ENCODE data around the gene RMRP. TPM values are rescaled to one million over a fixed set of nuclear protein-coding genes. Genes with fewer than 3 reads are reported as not detected.

RMRP gene
- total and polyA plus RNA-seq, 2 of the 4 experiments (the other 2 are of a cell fraction), result 39.7 to 13,690 TPM

DNA sequence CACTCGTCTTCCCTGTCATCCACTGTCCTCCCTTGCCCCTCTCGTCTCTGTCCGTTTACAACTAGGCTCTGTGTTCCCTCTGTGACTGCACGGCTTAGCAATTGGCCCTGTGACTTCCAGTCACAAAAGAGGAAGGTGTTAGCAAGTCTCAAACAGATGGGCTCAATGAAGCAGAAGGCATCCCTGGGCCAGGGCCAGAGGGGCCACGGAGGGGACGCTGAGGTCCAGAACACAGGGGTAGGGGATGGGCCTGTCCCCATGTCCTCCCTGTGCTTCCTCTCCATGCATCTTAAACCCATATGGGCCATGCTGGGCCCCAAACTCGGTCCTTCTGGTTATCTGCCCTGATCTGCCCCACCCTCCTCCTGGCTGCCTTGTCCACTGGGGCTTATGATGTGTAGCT, 39.5 kb downstream of the RMRP start, which contains the start of gene CD72:
TSS of gene CD72 (minus strand) at position 89 of the 403 bp plus-strand sequence. CDS start 110 bp downstream, outside the sequence.
- CTCF ChIA-PET, result no interaction called here
- Histone ChIP-seq H2BK120ac (ENCODE audit: low read depth, low read length) (no peak within 1 kb of the TSS), H2BK5ac (ENCODE audit: low read depth, low read length, poor library complexity, severe bottlenecking) (no peak within 1 kb of the TSS), H4K8ac (ENCODE audit: low read depth in 2 of 2, low read length in 2 of 2) (peak within 1 kb of the TSS; percentile 87 to 90; a peak in 3 of 4 replicates), H4K91ac (ENCODE audit: insufficient read depth, low read depth, low read length) (no peak within 1 kb of the TSS), H2AFZ (replicated peaks; ENCODE audit: low read length, poor library complexity) (peak within 1 kb of the TSS; percentile 94), H3K18ac (ENCODE audit: low read depth, low read length) (no peak within 1 kb of the TSS), H3K56ac (ENCODE audit: extremely low read depth, insufficient read depth, low read length) (no peak within 1 kb of the TSS), H3K27ac (ENCODE audit: insufficient read depth, low read length) (no peak within 1 kb of the TSS), H3K27me3 (ENCODE audit: control insufficient read depth, insufficient read depth, low read length) (peaks cover 66% of the 10 kb centered on the region), H3K4me3 (ENCODE audit: insufficient read depth, low read depth, low read length) (peak within 1 kb of the TSS; percentile 43), H3K79me1 (ENCODE audit: low read depth in 1 of 2, low read length in 2 of 2) (no peaks in the 10 kb centered on the region), H2BK15ac (ENCODE audit: low read depth, low read length) (no peak within 1 kb of the TSS), H3K9me3 (ENCODE audit: control insufficient read depth, insufficient read depth, low read length) (no peaks in the 10 kb centered on the region; the same call in 1 of the 2 replicates), H2AK9ac (replicated peaks; ENCODE audit: low read depth, low read length, poor library complexity) (no peak within 1 kb of the TSS), H3K14ac (replicated peaks; ENCODE audit: low read depth, low read length) (0 out of 2 replicates have a peak within 1 kb of the TSS, but pooled peaks have one; percentile 29), H2AK5ac (ENCODE audit: low read depth, low read length) (no peak within 1 kb of the TSS), H2BK20ac (ENCODE audit: low read depth, low read length) (no peak within 1 kb of the TSS), H3K36me3 (ENCODE audit: control insufficient read depth, insufficient read depth, low read length) (no peaks in the 10 kb centered on the region), H3K4me2 (ENCODE audit: low read depth, low read length) (peak within 1 kb of the TSS; percentile 84), H4K20me1 (ENCODE audit: insufficient read depth, low read length) (no peaks in the 10 kb centered on the region), H3K4me1 (ENCODE audit: control insufficient read depth, insufficient read depth, low read length) (no peaks in the 10 kb centered on the region), H4K5ac (ENCODE audit: low read depth, low read length) (peak within 1 kb of the TSS; percentile 49; the same call in 1 of the 2 replicates), H3K9ac (ENCODE audit: low read depth, low read length) (peak within 1 kb of the TSS; percentile 42), H3K23ac (ENCODE audit: low read depth, low read length) (peak within 1 kb of the TSS; percentile 75), H3K4ac (ENCODE audit: low read depth, low read length) (peak within 1 kb of the TSS; percentile 56; the same call in 1 of the 2 replicates), H3K9me1 (ENCODE audit: insufficient read depth, low read length) (no peaks in the 10 kb centered on the region)
- POLR2A ChIA-PET (ENCODE audit: unreplicated experiment), result no interaction called here
- no CpG with 5 or more reads among the region's 7 CpGs for WGBS, 2 experiments (ENCODE audit: extremely low coverage in 2 of 2, insufficient read length in 1 of 2)
- intact Hi-C loops (cut with micrococcal nuclease) (no loop called here), dilution Hi-C loops (cut with HindIII; ENCODE audit: low sequenced_read_pairs, unreplicated experiment) (no loop called here), in situ Hi-C loops (cut with MboI; ENCODE audit: low sequenced_read_pairs) (no loop called here)
- no peak for DNase-seq
- no peak for ATAC-seq (ENCODE audit: low read depth)
- BruUV-seq (replicated peaks), result no TSS peak
- TF ChIP-seq SMC3 (IDR thresholded peaks at IDR 0.05; ENCODE audit: low read depth, low read length) (no peak), NFE2L2 (IDR thresholded peaks at IDR 0.05; ENCODE audit: low read depth, low read length) (no peak), POLR2A (IDR thresholded peaks at IDR 0.05; ENCODE audit: low read depth, low read length) (no peak), RCOR1 (IDR thresholded peaks at IDR 0.05; ENCODE audit: insufficient replicate concordance, low read length) (no peak), USF2 (IDR thresholded peaks at IDR 0.05; ENCODE audit: low read depth, low read length) (no peak), MAZ (IDR thresholded peaks at IDR 0.05; ENCODE audit: borderline replicate concordance, low read depth, low read length) (no peak), RAD21 (IDR thresholded peaks at IDR 0.05; ENCODE audit: low read length) (no peak), CTCF (conservative IDR thresholded peaks at IDR 0.05; ENCODE audit: low read depth, low read length) (no peak), ELK1 (IDR thresholded peaks at IDR 0.05; ENCODE audit: borderline replicate concordance, low read depth, low read length) (no peak), CHD1 (IDR thresholded peaks at IDR 0.05; ENCODE audit: low read depth, low read length) (no peak), CEBPB (IDR thresholded peaks at IDR 0.05; ENCODE audit: low read depth, low read length) (no peak), MXI1 (IDR thresholded peaks at IDR 0.05; ENCODE audit: borderline replicate concordance, low read depth, low read length) (no peak), BHLHE40 (IDR thresholded peaks at IDR 0.05; ENCODE audit: low read depth, low read length) (no peak), RFX5 (IDR thresholded peaks at IDR 0.05; ENCODE audit: low read depth, low read length) (no peak), MAFK (IDR thresholded peaks at IDR 0.05; ENCODE audit: low read depth, low read length) (no peak), FOS (IDR thresholded peaks at IDR 0.05; ENCODE audit: low read depth, low read length) (no peak)
